Liver (tissue), 3 donors: ENCODE measurements around the gene THAP8.

Experiments used
- CTCF ChIP-seq: fragments of 150-350 bp; IDR thresholded peaks from 2 replicates; pipeline ENCODE4 v1.5.1; 2017; ENCODE audit warnings: improper control_type of control experiment, low read depth, low read length; ENCODE audit not compliant: missing input control
- FOXA1 ChIP-seq: IDR thresholded peaks from 2 replicates; pipeline ENCODE4 v1.6.1; 2016; ENCODE audit warnings: antibody characterized with exemption
- GABPA ChIP-seq, 2 donors: IDR thresholded peaks in 1 of 2; conservative IDR thresholded peaks in 1 of 2; 2 replicates each; pipeline ENCODE4 v1.6.1; 2016; ENCODE audit warnings: antibody characterized with exemption in 2 of 2, mild to moderate bottlenecking in 1 of 2, moderate library complexity in 1 of 2
- HNF4G ChIP-seq: IDR thresholded peaks from 2 replicates; pipeline ENCODE4 v1.6.1; 2016; ENCODE audit warnings: antibody characterized with exemption
- RAD21 ChIP-seq, 2 donors: IDR thresholded peaks; 2 replicates each; pipeline ENCODE4 v1.6.1; 2016; ENCODE audit warnings: antibody characterized with exemption in 2 of 2, mild to moderate bottlenecking in 2 of 2
- REST ChIP-seq: IDR thresholded peaks from 2 replicates; pipeline ENCODE4 v1.6.1; 2016; ENCODE audit warnings: antibody characterized with exemption, mild to moderate bottlenecking
- RXRA ChIP-seq, 2 donors: IDR thresholded peaks; 2 replicates each; pipeline ENCODE4 v1.6.1; 2017 to 2018; ENCODE audit warnings: antibody characterized with exemption in 2 of 2, mild to moderate bottlenecking in 1 of 2
- SP1 ChIP-seq: IDR thresholded peaks from 2 replicates; pipeline ENCODE4 v1.6.1; 2018; ENCODE audit warnings: antibody characterized with exemption, mild to moderate bottlenecking
- TAF1 ChIP-seq: conservative IDR thresholded peaks from 2 replicates; pipeline ENCODE4 v1.6.1; 2016; ENCODE audit warnings: antibody characterized with exemption, mild to moderate bottlenecking
- YY1 ChIP-seq: IDR thresholded peaks from 2 replicates; pipeline ENCODE4 v1.6.1; 2016; ENCODE audit warnings: antibody characterized with exemption, mild to moderate bottlenecking
- TF ChIP-seq, protein P1 (sequence below): IDR thresholded peaks from 2 replicates; pipeline ENCODE4 v1.6.1; 2016; ENCODE audit warnings: antibody characterized with exemption
- donor health status: healthy.
- donor health status: healthy.

DNA sequence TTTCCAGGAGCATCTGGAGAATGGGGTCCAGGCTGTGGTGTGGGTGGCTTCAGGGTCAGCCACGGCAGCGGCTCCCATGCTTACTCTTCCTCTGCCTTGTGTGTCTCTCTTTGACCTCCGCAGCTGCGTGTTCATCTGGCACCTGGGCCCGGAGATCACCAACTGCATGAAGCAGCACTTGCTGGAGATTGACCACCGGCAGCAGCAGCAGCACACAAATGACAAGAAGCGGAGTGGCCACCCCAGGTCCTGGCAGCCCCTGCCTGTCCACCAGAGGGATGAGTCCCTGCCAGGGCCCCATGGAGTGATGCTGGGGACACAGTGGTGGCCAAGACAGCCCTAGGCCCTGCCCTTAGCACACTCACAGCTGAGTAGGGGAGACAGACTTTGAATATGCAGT is 38.5 kb upstream of the THAP8 start:
- TF ChIP-seq CTCF (no peak), HNF4G (no peak), SP1 (no peak), YY1 (no peak), GABPA (IDR thresholded peaks at IDR 0.05 in 1 of 2, conservative IDR thresholded peaks at IDR 0.05 in 1 of 2) (no peak), RAD21 (IDR thresholded peaks at IDR 0.05) (no peak), TAF1 (no peak), REST (no peak), RXRA (IDR thresholded peaks at IDR 0.05) (no peak), FOXA1 (no peak)
- TF ChIP-seq, protein P1, sequence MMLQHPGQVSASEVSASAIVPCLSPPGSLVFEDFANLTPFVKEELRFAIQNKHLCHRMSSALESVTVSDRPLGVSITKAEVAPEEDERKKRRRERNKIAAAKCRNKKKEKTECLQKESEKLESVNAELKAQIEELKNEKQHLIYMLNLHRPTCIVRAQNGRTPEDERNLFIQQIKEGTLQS: no peak
